ENCODE data around the gene GGT6. TPM values are rescaled to one million over a fixed set of nuclear protein-coding genes. Genes with fewer than 3 reads are reported as not detected.

GGT6 gene
- total RNA-seq, 1 experiment from 2014 or later = not detected

DNA sequence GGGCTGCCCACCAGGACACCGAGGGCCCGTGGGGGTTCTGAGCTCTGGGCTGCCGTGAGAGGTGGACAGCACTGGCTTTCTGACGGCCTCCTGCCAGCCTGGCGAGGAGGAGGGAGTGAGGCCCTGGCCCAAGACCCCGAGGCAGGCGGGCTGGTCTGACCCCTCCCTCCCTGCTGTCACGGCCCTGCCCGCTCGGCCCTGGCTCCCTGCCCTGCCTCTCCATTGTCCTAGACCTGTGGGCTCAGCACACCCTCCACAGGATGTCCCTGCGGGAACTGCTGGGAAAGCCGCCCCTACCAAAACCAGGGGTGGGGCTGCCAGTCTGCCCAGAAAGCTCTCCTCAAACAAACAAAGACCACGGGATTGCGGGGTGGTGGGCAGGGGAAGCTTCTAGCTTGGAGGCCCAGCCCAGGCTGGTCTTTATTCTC is 41.0 kb downstream of the GGT6 start:
- H3K4me1 Mint-ChIP-seq (ENCODE audit: low read depth, unreplicated experiment) = peaks cover 11% of the 10 kb centered on the region

DNA sequence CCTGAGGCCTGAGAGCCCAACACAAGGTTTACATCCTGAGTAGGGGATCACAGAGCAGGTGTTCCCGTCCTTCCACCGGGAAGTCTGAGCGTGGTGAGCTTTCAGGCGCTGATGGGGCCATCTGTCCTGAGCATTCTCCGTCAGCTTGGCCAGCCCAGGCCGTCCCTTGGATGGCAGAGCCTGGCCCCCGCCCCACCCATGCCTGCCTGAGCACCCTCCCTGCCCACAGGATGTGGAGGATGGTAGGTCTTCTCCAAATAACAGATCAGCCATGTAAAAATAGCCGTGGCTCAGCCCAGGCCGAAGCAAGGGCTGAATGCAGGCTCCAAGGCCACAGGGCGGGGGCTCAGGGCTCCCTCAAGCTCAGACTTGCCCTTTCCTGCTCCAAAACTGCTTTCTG is 41.5 kb downstream of the GGT6 start:
- no peak overlapping the region for H3K27ac Mint-ChIP-seq (ENCODE audit: unreplicated experiment)
- intact Hi-C loops (cut with micrococcal nuclease; ENCODE audit: unreplicated experiment) = loop anchor here (10.0 kb wide), 1 partner anchor 64 kb away; no protein-coding TSS in a partner anchor
- Histone ChIP-seq H3K4me1 (peaks cover 17% of the 10 kb centered on the region), H3K4me3 (ENCODE audit: low read depth, low read length) (no peak overlapping the region), H3K9me3 (no peaks in the 10 kb centered on the region), H3K27me3 (replicated peaks; ENCODE audit: control insufficient read depth, insufficient read depth, low read length) (no peaks in the 10 kb centered on the region), H3K36me3 (ENCODE audit: control insufficient read depth, insufficient read depth, low read length) (no peaks in the 10 kb centered on the region)
- ChIA-PET POLR2A (no interaction called here), CTCF (no interaction called here)
- no peak overlapping the region for H3K4me3 Mint-ChIP-seq (ENCODE audit: unreplicated experiment)
- peaks cover 15% of the 10 kb centered on the region for H3K4me1 Mint-ChIP-seq (ENCODE audit: low read depth, unreplicated experiment)
- DNase-seq = no peak
- peaks cover 10% of the 10 kb centered on the region for H3K36me3 Mint-ChIP-seq (ENCODE audit: insufficient read depth, unreplicated experiment)
- no peaks in the 10 kb centered on the region for H3K9me3 Mint-ChIP-seq (ENCODE audit: unreplicated experiment)
- TF ChIP-seq, protein P1, sequence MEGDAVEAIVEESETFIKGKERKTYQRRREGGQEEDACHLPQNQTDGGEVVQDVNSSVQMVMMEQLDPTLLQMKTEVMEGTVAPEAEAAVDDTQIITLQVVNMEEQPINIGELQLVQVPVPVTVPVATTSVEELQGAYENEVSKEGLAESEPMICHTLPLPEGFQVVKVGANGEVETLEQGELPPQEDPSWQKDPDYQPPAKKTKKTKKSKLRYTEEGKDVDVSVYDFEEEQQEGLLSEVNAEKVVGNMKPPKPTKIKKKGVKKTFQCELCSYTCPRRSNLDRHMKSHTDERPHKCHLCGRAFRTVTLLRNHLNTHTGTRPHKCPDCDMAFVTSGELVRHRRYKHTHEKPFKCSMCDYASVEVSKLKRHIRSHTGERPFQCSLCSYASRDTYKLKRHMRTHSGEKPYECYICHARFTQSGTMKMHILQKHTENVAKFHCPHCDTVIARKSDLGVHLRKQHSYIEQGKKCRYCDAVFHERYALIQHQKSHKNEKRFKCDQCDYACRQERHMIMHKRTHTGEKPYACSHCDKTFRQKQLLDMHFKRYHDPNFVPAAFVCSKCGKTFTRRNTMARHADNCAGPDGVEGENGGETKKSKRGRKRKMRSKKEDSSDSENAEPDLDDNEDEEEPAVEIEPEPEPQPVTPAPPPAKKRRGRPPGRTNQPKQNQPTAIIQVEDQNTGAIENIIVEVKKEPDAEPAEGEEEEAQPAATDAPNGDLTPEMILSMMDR (IDR thresholded peaks at IDR 0.05; ENCODE audit: insufficient read depth in 1 of 2, low read depth in 1 of 2, low read length in 1 of 2, severe bottlenecking in 1 of 2, unreplicated experiment in 1 of 2) = no peak
- no peaks in the 10 kb centered on the region for H3K27me3 Mint-ChIP-seq (ENCODE audit: insufficient read depth, unreplicated experiment)
- BruUV-seq (replicated peaks) = no TSS peak

More for the DNA sequence above, 41.0 kb downstream of the GGT6 start:
- Histone ChIP-seq H3K27me3 (replicated peaks; ENCODE audit: control insufficient read depth, insufficient read depth, low read length) (no peaks in the 10 kb centered on the region), H3K9me3 (no peaks in the 10 kb centered on the region), H3K36me3 (ENCODE audit: control insufficient read depth, insufficient read depth, low read length) (no peaks in the 10 kb centered on the region), H3K4me1 (peaks cover 12% of the 10 kb centered on the region), H3K4me3 (ENCODE audit: low read depth, low read length) (no peak overlapping the region)
- ChIA-PET CTCF (no interaction called here), POLR2A (no interaction called here)
- no TSS peak for BruUV-seq (replicated peaks)
- Mint-ChIP-seq H3K27me3 (ENCODE audit: insufficient read depth, unreplicated experiment) (no peaks in the 10 kb centered on the region), H3K27ac (ENCODE audit: unreplicated experiment) (no peak overlapping the region), H3K4me3 (ENCODE audit: unreplicated experiment) (no peak overlapping the region), H3K36me3 (ENCODE audit: insufficient read depth, unreplicated experiment) (peaks cover 10% of the 10 kb centered on the region), H3K9me3 (ENCODE audit: unreplicated experiment) (no peaks in the 10 kb centered on the region)
- TF ChIP-seq, protein P1 (IDR thresholded peaks at IDR 0.05; ENCODE audit: insufficient read depth in 1 of 2, low read depth in 1 of 2, low read length in 1 of 2, severe bottlenecking in 1 of 2, unreplicated experiment in 1 of 2) = no peak
- DNase-seq = no peak
- intact Hi-C loops (cut with micrococcal nuclease; ENCODE audit: unreplicated experiment) = loop anchor here (10.0 kb wide), 1 partner anchor 65 kb away; no protein-coding TSS in a partner anchor

DNA sequence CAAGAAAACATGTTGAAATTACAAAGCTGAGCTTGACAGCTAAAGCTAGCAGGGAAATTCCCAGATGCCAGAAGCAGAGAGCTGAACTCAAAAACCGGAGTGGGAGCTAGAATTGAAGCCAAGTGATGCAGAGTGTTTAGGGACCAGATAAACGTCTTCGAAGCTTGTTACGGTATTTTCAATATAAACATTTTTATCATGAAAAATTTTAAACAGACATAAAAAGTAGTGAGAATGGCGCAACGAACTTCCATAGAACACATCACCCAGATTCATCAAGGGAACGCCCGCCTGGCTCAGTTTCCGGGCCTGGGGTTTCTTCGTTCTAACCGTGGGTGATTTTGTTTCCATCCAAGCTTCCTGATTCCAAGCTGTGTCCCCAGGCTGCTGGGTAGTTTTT is 43.6 kb downstream of the GGT6 start:
- peaks cover 29% of the 10 kb centered on the region for H3K4me1 ChIP-seq
- intact Hi-C loops (cut with micrococcal nuclease; ENCODE audit: unreplicated experiment) = loop anchor here (10.0 kb wide), 1 partner anchor 62 kb away; no protein-coding TSS in a partner anchor
- no peak overlapping the region for H3K4me3 Mint-ChIP-seq (ENCODE audit: unreplicated experiment)
- no peaks in the 10 kb centered on the region for H3K36me3 ChIP-seq (ENCODE audit: control insufficient read depth, insufficient read depth, low read length)
- no peak overlapping the region for H3K4me3 ChIP-seq (ENCODE audit: low read depth, low read length)
- H3K27ac Mint-ChIP-seq (ENCODE audit: unreplicated experiment) = no peak overlapping the region
- no peak for DNase-seq
- TF ChIP-seq, protein P1 (IDR thresholded peaks at IDR 0.05; ENCODE audit: insufficient read depth in 1 of 2, low read depth in 1 of 2, low read length in 1 of 2, severe bottlenecking in 1 of 2, unreplicated experiment in 1 of 2) = no peak
- no TSS peak for BruUV-seq (replicated peaks)
- CTCF ChIA-PET = no interaction called here
- no peaks in the 10 kb centered on the region for H3K27me3 Mint-ChIP-seq (ENCODE audit: insufficient read depth, unreplicated experiment)
- no peaks in the 10 kb centered on the region for H3K9me3 ChIP-seq
- peaks cover 15% of the 10 kb centered on the region for H3K4me1 Mint-ChIP-seq (ENCODE audit: low read depth, unreplicated experiment)
- POLR2A ChIA-PET = no interaction called here
- no peaks in the 10 kb centered on the region for H3K9me3 Mint-ChIP-seq (ENCODE audit: unreplicated experiment)
- H3K27me3 ChIP-seq (replicated peaks; ENCODE audit: control insufficient read depth, insufficient read depth, low read length) = no peaks in the 10 kb centered on the region
- peaks cover 10% of the 10 kb centered on the region for H3K36me3 Mint-ChIP-seq (ENCODE audit: insufficient read depth, unreplicated experiment)

All from Caco-2 (cell line).